Measurements from ENCODE around the gene FSCN2. TPM values are rescaled to one million over a fixed set of nuclear protein-coding genes. Genes with fewer than 3 reads are reported as not detected.
"Not testable (repeated sequence)": the region's sequence is repeated elsewhere in the genome, so short reads cannot be mapped to it uniquely, and the experiment has no call there.

FSCN2 gene
- total and polyA plus RNA-seq, 12 donors: 0.22 to 1.9 (median 0.72) TPM; not detected in 1

GRCh38 chr17:81526662-81527571, 1.3 kb upstream of the FSCN2 start:
- Histone ChIP-seq H3K9me3 (replicated peaks in 1 of 3) (no peaks in the 10 kb centered on the region), H3K4me1 (replicated peaks in 1 of 2) (no peaks in the 10 kb centered on the region), H3K4me3 (no peak overlapping the region), H3K27ac (no peak overlapping the region), H3K36me3 (replicated peaks in 1 of 2) (no peaks in the 10 kb centered on the region), H3K27me3 (peaks cover 37% of the 10 kb centered on the region)
- intact Hi-C loops (cut with DNase I): no loop called here
- WGBS, 4 donors: 83 to 87% (median 85%) methylated on average over 8 to 21 of the region's 21 CpGs
- DNase-seq: no peak
- TF ChIP-seq POLR2A (IDR thresholded peaks at IDR 0.05): no peak
- TF ChIP-seq CTCF (IDR thresholded peaks at IDR 0.05): no peak

- Histone ChIP-seq H3K36me3 (replicated peaks in 1 of 2) (no peaks in the 10 kb centered on the region), H3K4me1 (replicated peaks in 1 of 2) (no peaks in the 10 kb centered on the region), H3K27me3 (peaks cover 31% of the 10 kb centered on the region), H3K9me3 (replicated peaks in 1 of 3) (no peaks in the 10 kb centered on the region), H3K27ac (no peak overlapping the region), H3K4me3 (no peak overlapping the region)
- no peak for TF ChIP-seq POLR2A (IDR thresholded peaks at IDR 0.05)
- no peak for TF ChIP-seq CTCF (IDR thresholded peaks at IDR 0.05)
- intact Hi-C loops (cut with DNase I): no loop called here
- no peak for DNase-seq
- 52 to 61% (median 55%) methylated on average over 4 to 20 of the region's 20 CpGs for WGBS, 4 donors
Measured at GRCh38 chr17:81528384-81528650, 140 bp downstream of the FSCN2 start.

- WGBS, 4 donors: 72 to 88% (median 78%) methylated on average over 27 to 62 of the region's 62 CpGs
- TF ChIP-seq POLR2A (IDR thresholded peaks at IDR 0.05) (no peak), CTCF (IDR thresholded peaks at IDR 0.05) (no peak)
- H3K9me3 ChIP-seq (replicated peaks in 1 of 3): no peaks in the 10 kb centered on the region
- H3K4me3 ChIP-seq: no peak overlapping the region
- DNase-seq: no peak
- no peak overlapping the region for H3K27ac ChIP-seq
- intact Hi-C loops (cut with DNase I): no loop called here
- no peaks in the 10 kb centered on the region for H3K4me1 ChIP-seq (replicated peaks in 1 of 2)
- H3K36me3 ChIP-seq (replicated peaks in 1 of 2): no peaks in the 10 kb centered on the region
- H3K27me3 ChIP-seq: peaks cover 26% of the 10 kb centered on the region
Measured at GRCh38 chr17:81528651-81529436, 667 bp downstream of the FSCN2 start.

GRCh38 chr17:81529437-81529803, 1.2 kb downstream of the FSCN2 start:
- no peaks in the 10 kb centered on the region for H3K4me1 ChIP-seq (replicated peaks in 1 of 2)
- TF ChIP-seq CTCF (IDR thresholded peaks at IDR 0.05) (no peak), POLR2A (IDR thresholded peaks at IDR 0.05) (no peak)
- no peaks in the 10 kb centered on the region for H3K9me3 ChIP-seq (replicated peaks in 1 of 3)
- intact Hi-C loops (cut with DNase I): no loop called here
- no peak overlapping the region for H3K4me3 ChIP-seq
- H3K27ac ChIP-seq: no peak overlapping the region
- DNase-seq: no peak
- H3K36me3 ChIP-seq (replicated peaks in 1 of 2): no peaks in the 10 kb centered on the region
- 70 to 87% (median 77%) methylated on average over 2 to 6 of the region's 6 CpGs for WGBS, 4 donors
- H3K27me3 ChIP-seq: peaks cover 22% of the 10 kb centered on the region

GRCh38 chr17:81531013-81531412, 2.8 kb downstream of the FSCN2 start:
- H3K36me3 ChIP-seq (replicated peaks in 1 of 2); H3K27ac ChIP-seq; H3K4me1 ChIP-seq (replicated peaks in 1 of 2); intact Hi-C loops (cut with DNase I); H3K9me3 ChIP-seq (replicated peaks in 1 of 3); H3K4me3 ChIP-seq; DNase-seq: not testable (repeated sequence)
- peaks cover 23% of the 10 kb centered on the region for H3K27me3 ChIP-seq
- WGBS, 4 donors: 81 to 87% (median 81%) methylated on average over 6 of the region's 6 CpGs

- H3K36me3 ChIP-seq (replicated peaks in 1 of 2); H3K4me1 ChIP-seq (replicated peaks in 1 of 2); H3K9me3 ChIP-seq (replicated peaks in 1 of 3); H3K27ac ChIP-seq; H3K4me3 ChIP-seq; DNase-seq; intact Hi-C loops (cut with DNase I): not testable (repeated sequence)
- 84 to 98% (median 94%) methylated on average over 3 of the region's 3 CpGs for WGBS, 4 donors
- peaks cover 25% of the 10 kb centered on the region for H3K27me3 ChIP-seq
Measured at GRCh38 chr17:81531998-81532404, 3.8 kb downstream of the FSCN2 start.
